ENCODE results near the gene ST8SIA6.
A peak's percentile ranks its signal among the peaks of the same experiment; 100 is the strongest.

ST8SIA6 gene

DNA sequence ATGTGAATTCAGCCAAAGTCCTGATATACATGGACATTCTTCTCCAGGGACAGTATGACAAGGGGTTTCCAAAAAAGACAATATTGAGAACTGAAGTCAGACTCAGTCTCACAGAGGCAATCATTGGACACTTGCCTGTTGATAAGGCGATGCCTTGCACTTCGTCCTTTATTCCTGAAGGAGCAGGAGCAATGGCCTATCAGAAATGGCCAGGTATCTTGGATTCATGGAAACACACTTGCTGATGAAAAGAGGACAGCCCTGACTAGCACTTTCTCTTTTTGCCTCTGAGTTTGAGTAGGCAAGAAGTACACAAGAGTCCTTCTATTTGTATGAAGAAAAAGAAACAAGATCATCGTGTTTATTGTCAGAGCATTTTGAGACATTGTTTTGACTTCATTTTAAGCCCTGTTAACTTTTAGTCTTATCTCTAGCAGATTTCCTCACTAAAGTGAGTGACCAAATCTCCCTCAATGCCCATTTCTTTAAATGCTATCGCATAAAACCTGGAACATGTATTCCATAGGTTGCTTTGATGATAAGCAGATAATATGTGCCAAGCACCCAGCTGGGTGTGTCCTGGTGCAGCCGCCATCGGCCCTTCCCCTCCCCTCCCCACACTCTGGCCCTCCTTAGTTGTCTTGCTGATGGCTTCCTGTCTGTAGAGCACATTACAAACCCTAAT, 26.6 kb downstream of the ST8SIA6 start:
- no peaks in the 10 kb centered on the region for H3K9me3 Mint-ChIP-seq
- peak overlapping the region; percentile 97 for H3K27ac Mint-ChIP-seq
- peaks cover 11% of the 10 kb centered on the region for H3K27me3 Mint-ChIP-seq
- peak; percentile 43 for DNase-seq
- peak overlapping the region; percentile 56 for H3K4me3 Mint-ChIP-seq
- H3K36me3 Mint-ChIP-seq = peaks cover 9% of the 10 kb centered on the region
- H3K4me1 Mint-ChIP-seq = peaks cover 90% of the 10 kb centered on the region
- CTCF ChIA-PET = interaction anchor here (0.7 to 5.2 kb wide), 5 partner anchors 8 to 138 kb away, joined by 3 to 19 read pairs (median 10); no protein-coding TSS in a partner anchor

DNA sequence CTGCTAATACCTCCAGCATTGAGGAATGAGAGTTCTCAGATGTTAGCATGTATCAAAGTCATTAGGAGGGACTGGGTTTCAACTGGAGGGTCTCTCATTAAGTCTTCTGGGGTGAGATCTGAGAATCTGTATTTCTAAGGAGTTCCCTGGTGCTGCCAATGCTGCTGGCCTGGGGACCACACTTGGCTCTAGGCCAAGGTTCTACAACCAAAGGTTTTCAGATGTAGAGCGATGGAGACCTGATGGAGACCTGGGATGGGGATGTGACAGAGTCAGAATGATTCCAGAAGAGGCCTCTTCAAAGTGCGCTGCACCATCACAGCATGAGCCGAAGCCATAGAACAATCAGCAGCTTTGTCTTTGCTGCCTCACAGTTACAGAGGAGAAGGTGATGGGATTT, 27.2 kb downstream of the ST8SIA6 start:
- Mint-ChIP-seq H3K4me3 (no peak overlapping the region), H3K9me3 (no peaks in the 10 kb centered on the region), H3K27me3 (peaks cover 10% of the 10 kb centered on the region), H3K36me3 (peaks cover 9% of the 10 kb centered on the region), H3K4me1 (peaks cover 97% of the 10 kb centered on the region), H3K27ac (peak overlapping the region; percentile 97)
- CTCF ChIA-PET = no interaction called here
- no peak for DNase-seq

DNA sequence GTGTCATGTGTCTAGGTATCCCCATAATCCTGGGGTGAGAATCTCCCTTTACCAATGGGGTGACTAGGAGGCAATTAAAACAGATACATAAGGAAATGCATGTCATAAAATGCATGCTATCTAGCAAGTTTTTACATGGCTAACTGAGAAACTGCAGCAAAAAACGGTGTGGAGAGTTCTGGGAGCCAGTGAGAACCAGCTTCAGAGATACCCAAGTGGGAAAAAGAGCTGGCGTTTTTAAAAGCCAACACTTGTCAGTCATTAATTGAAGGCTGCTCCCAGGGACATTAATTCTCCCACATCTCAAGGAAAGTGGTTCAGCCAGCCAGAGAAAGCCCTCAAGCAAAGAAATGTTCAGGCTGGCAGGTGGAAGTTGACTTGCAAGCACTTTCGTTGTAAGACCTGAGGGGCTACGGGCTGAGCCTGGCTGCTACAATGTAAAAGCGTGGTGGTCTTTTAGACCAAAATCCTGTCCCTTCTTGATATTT, 28.1 kb downstream of the ST8SIA6 start:
- CTCF ChIA-PET = no interaction called here
- peaks cover 9% of the 10 kb centered on the region for H3K36me3 Mint-ChIP-seq
- H3K4me1 Mint-ChIP-seq = peaks cover 92% of the 10 kb centered on the region
- no peak overlapping the region for H3K4me3 Mint-ChIP-seq
- H3K27me3 Mint-ChIP-seq = peaks cover 4% of the 10 kb centered on the region
- H3K27ac Mint-ChIP-seq = peak overlapping the region; percentile 97
- no peak for DNase-seq
- no peaks in the 10 kb centered on the region for H3K9me3 Mint-ChIP-seq

DNA sequence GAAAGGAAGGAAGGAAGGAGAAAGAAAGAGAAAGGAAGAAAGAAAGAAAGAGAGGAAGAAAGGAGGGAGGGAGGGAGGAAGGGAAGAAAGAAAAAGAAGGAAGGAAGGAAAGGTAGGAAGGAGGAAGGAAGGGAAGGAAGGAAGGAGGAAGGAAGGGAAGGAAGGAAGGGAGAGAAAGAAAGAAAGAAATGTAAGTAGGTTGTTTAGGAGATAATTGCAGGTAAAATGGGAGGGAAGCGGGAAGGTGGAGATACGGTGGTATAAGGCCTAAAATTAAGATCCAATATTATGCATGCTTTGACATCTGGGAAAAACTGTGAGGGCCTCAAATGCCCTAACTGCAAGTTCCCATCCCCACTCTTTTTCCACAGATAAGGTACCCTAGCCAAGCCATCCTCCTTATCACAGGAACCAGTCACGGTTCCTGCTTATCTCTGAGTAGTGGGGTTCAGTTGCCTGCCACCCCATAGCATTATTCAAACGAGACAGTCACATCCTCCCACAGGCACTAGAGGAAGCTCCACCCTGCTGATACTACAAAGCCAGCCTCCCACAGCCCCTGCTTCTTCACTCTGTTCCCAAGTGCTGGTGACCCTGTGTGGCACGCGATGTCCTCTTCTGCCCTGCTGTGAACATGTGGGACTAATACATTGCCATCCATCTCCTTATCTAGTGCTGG, 28.7 kb downstream of the ST8SIA6 start:
- no peaks in the 10 kb centered on the region for H3K27me3 Mint-ChIP-seq
- peak; percentile 69 for DNase-seq
- H3K4me3 Mint-ChIP-seq = peak overlapping the region; percentile 10
- peaks cover 9% of the 10 kb centered on the region for H3K36me3 Mint-ChIP-seq
- peaks cover 90% of the 10 kb centered on the region for H3K4me1 Mint-ChIP-seq
- CTCF ChIA-PET = no interaction called here
- peaks cover under 1% of the 10 kb centered on the region for H3K9me3 Mint-ChIP-seq
- H3K27ac Mint-ChIP-seq = peak overlapping the region; percentile 97

DNA sequence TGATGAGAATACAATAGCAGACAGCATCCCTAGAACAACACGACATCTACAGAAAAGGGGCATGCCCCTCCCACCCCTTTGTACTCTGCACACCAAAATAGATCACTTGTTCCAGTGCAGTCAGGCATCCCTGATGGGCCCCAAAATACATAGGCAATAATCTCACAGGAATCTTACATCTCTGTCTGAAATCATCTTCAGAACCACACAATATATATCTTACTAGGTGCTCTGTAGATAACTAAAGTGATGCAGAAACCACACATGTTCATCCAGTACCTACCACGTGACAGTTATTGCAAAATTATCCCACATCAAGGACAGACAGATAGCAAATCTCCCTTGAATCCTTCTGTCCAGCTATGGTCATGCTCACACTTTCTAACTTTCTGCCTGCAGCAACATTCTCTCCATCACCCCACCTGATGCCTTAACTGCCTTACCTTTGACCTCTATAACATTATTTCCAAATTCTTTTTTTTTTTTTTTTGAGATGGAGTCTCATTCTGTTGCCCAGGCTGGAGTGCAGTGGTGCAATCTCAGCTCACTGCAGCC, 30.7 kb downstream of the ST8SIA6 start:
- Mint-ChIP-seq H3K9me3 (peaks cover 3% of the 10 kb centered on the region), H3K4me1 (peaks cover 80% of the 10 kb centered on the region), H3K36me3 (peaks cover 14% of the 10 kb centered on the region), H3K27ac (peak overlapping the region; percentile 85), H3K27me3 (no peaks in the 10 kb centered on the region), H3K4me3 (no peak overlapping the region)
- CTCF ChIA-PET = interaction anchor here (1.2 kb wide), 1 partner anchor 15 kb away, joined by 3 read pairs; no protein-coding TSS in a partner anchor
- DNase-seq = peak; percentile 26

DNA sequence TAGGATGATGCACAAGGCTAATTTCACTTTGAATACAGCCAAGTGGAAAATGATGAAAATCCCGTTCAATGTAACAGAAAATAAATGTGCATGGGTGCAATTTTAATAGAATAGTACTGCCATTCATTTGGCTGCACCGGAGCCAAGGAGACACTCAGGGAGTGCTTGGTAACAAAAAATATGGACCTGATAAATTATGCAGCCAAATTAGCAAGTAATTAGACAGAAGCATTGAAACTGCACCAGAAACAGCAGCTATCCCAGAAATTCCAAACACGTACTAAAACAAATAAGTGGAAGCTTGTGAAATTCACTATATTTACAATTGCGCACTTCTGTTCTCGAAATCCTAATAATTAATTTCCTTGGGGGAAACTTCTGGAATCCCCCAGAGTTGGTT, 31.5 kb downstream of the ST8SIA6 start:
- H3K9me3 Mint-ChIP-seq = peaks cover 3% of the 10 kb centered on the region
- CTCF ChIA-PET = no interaction called here
- H3K36me3 Mint-ChIP-seq = peaks cover 14% of the 10 kb centered on the region
- no peak for DNase-seq
- no peak overlapping the region for H3K27ac Mint-ChIP-seq
- H3K27me3 Mint-ChIP-seq = no peaks in the 10 kb centered on the region
- H3K4me3 Mint-ChIP-seq = no peak overlapping the region
- peaks cover 72% of the 10 kb centered on the region for H3K4me1 Mint-ChIP-seq

DNA sequence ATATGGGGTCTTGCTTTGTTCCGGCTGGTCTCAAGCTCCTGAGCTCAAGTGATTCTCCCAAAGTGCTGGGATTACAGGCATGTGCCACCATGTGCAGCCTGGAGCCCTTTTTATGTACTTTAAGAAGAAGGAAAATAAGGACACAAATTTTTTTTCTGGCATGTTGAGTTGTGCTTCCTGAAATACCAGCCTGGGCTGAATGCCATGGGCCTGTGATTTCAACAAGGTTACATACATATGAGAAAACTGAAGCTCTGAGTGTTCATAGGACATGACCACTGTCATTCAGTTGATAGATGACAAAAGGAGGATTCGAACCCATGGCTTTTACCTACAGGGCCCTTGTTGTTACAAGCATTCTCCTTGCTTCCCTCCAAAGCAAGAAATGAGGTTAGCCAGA, 36.1 kb downstream of the ST8SIA6 start:
- peaks cover 33% of the 10 kb centered on the region for H3K36me3 Mint-ChIP-seq
- H3K27me3 Mint-ChIP-seq = peaks cover 14% of the 10 kb centered on the region
- H3K27ac Mint-ChIP-seq = no peak overlapping the region
- H3K9me3 Mint-ChIP-seq = peaks cover 26% of the 10 kb centered on the region
- H3K4me3 Mint-ChIP-seq = no peak overlapping the region
- CTCF ChIA-PET = interaction anchor here (1.7 kb wide), 2 partner anchors 8 to 11 kb away, joined by 6 read pairs; no protein-coding TSS in a partner anchor
- DNase-seq = no peak
- H3K4me1 Mint-ChIP-seq = peaks cover 38% of the 10 kb centered on the region

DNA sequence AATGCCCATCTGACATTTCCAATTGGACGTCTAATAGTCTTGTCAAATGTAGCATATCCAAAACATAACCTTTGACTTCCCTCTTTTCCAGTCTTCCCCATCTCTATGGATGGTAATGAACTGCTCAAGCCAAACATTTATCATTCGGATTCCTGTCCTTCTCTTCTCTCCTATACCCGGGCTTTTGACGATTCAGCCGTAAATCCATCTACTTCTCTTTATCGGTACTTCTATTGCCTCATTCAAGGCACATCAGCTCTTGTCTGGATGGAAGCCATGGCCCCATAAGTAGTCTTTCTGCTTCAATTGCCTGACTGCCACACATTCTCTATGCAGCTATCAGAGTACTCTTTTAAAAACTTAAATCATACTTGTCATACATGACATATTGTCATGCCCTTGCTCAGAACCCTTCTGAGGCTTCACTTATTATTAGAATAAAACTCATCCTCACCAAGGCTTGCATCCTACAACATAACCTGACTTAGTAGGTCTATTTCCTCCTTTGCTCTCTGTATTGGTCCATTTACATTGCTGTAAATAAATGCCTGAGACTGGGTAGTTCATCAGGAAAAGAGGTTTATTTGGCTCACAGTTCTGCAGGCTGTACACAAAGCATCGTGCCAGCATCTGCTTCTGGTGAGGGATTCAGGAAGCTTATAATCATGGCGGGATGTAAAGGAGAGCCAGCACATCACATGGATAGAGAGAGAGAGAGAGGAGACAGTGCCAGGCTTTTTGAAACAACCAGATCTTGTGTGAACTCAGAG, 37.8 kb downstream of the ST8SIA6 start:
- CTCF ChIA-PET = interaction anchor here (1.6 to 1.7 kb wide), 2 partner anchors 9 to 13 kb away, joined by 3 to 6 read pairs; no protein-coding TSS in a partner anchor
- H3K4me3 Mint-ChIP-seq = no peak overlapping the region
- no peak for DNase-seq
- peaks cover 31% of the 10 kb centered on the region for H3K4me1 Mint-ChIP-seq
- H3K27ac Mint-ChIP-seq = no peak overlapping the region
- peaks cover 33% of the 10 kb centered on the region for H3K36me3 Mint-ChIP-seq
- peaks cover 26% of the 10 kb centered on the region for H3K9me3 Mint-ChIP-seq
- H3K27me3 Mint-ChIP-seq = peaks cover 19% of the 10 kb centered on the region

DNA sequence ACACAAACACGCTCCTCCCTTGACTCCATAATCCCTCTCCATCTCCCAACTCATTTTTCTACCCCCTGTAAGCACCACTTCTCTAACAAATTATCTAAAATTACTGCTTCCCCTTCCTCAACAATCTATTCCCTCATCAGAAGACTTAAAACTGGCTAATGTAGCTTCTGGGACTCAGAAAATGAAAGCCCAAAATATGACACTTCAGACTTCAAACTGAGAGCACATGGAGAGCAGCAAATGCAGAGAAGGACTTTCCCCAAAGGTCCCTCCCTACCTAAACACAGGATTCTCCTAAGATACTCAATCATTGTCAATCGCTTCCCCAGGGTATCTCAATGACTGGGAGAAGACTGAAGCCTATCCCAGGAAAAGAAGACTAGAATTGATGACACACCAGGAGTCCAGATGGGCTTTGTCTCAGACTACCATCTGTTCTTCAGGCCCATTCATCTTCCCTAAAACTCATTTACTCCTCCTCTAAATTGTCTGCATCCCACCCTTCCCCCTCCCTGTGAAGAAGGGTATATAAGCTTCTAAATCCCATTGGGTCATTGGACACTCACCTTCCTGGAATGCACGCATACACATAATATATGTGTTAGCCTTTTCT, 39.2 kb downstream of the ST8SIA6 start:
- DNase-seq = no peak
- Mint-ChIP-seq H3K9me3 (peaks cover 23% of the 10 kb centered on the region), H3K4me1 (peaks cover 31% of the 10 kb centered on the region), H3K27me3 (peaks cover 19% of the 10 kb centered on the region), H3K36me3 (peaks cover 30% of the 10 kb centered on the region), H3K27ac (no peak overlapping the region), H3K4me3 (no peak overlapping the region)
- CTCF ChIA-PET = interaction anchor here (0.6 kb wide), 1 partner anchor 10 kb away, joined by 3 read pairs; no protein-coding TSS in a partner anchor

DNA sequence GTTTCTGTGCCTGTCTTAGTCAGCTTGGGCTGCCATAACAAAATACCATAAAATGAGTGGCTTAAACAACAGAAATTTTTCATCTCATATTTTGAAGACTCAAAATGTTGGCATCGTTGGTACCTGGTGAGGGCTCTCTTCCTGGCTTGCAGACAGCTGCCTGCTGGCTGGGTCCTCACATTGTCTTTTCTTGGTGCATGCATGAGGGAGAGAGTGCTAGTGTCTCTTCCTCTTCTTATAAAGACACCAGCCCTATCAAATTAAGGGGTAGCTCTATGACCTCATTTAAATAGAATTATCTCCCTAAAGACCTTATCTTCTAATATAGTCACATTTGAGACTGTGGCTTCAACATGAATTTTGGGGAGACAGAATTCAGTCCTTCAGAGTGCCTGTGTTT, 39.9 kb downstream of the ST8SIA6 start:
- CTCF ChIA-PET = interaction anchor here (0.7 to 6.2 kb wide), 2 partner anchors 15 to 646 kb away, joined by 3 to 36 read pairs; no protein-coding TSS in a partner anchor
- Mint-ChIP-seq H3K27me3 (peaks cover 19% of the 10 kb centered on the region), H3K36me3 (peaks cover 30% of the 10 kb centered on the region), H3K4me3 (no peak overlapping the region), H3K27ac (no peak overlapping the region), H3K9me3 (peaks cover 23% of the 10 kb centered on the region), H3K4me1 (peaks cover 34% of the 10 kb centered on the region)
- DNase-seq = no peak

DNA sequence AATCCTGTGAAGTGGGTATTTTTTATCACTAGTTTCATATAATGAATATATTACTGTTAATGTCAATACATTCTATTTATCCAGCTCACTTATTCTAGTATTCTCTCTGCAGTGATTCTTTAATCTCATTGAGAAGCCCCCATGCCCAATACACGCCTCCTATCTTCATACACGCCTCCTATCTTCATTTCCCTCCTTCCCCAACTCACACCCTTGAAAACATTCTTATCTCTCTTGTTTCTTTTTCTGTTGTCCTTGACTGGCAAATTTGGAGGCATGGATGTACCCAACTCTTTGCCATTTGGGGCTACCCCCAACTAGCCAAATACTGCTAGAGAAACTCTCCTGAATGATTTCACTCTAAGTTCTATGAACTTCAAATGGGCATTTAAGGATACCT, 40.5 kb downstream of the ST8SIA6 start:
- CTCF ChIA-PET = interaction anchor here (0.6 to 6.2 kb wide), 3 partner anchors 16 to 645 kb away, joined by 3 to 36 read pairs (median 3); no protein-coding TSS in a partner anchor
- no peak overlapping the region for H3K4me3 Mint-ChIP-seq
- H3K36me3 Mint-ChIP-seq = peaks cover 26% of the 10 kb centered on the region
- H3K27me3 Mint-ChIP-seq = peaks cover 19% of the 10 kb centered on the region
- DNase-seq = no peak
- H3K27ac Mint-ChIP-seq = no peak overlapping the region
- peaks cover 36% of the 10 kb centered on the region for H3K4me1 Mint-ChIP-seq
- peaks cover 23% of the 10 kb centered on the region for H3K9me3 Mint-ChIP-seq

DNA sequence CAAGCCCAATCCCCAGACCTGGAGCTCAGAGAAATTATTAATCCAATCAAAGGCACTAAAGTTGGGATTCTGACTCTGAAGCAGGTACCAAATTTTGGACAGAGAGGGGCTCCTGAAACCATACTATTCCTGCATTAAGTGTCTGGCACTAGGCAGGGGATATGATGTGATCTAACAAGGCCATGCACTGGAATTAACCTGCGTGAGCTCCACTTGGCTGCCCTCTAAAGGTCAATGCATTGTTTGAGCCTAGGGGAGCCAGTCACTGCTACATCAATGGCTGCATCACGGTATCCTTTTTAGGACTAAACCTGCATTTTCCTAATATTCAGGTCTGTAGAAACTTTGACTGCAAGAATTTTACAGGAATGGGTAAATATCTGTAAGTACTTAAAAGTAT, 42.1 kb downstream of the ST8SIA6 start:
- no peak overlapping the region for H3K4me3 Mint-ChIP-seq
- no peak for DNase-seq
- peaks cover 20% of the 10 kb centered on the region for H3K36me3 Mint-ChIP-seq
- no peak overlapping the region for H3K27ac Mint-ChIP-seq
- peaks cover 18% of the 10 kb centered on the region for H3K9me3 Mint-ChIP-seq
- peaks cover 35% of the 10 kb centered on the region for H3K4me1 Mint-ChIP-seq
- H3K27me3 Mint-ChIP-seq = peaks cover 14% of the 10 kb centered on the region
- CTCF ChIA-PET = interaction anchor here (1.5 to 6.2 kb wide), 2 partner anchors 17 to 61 kb away, joined by 3 to 36 read pairs; no protein-coding TSS in a partner anchor

DNA sequence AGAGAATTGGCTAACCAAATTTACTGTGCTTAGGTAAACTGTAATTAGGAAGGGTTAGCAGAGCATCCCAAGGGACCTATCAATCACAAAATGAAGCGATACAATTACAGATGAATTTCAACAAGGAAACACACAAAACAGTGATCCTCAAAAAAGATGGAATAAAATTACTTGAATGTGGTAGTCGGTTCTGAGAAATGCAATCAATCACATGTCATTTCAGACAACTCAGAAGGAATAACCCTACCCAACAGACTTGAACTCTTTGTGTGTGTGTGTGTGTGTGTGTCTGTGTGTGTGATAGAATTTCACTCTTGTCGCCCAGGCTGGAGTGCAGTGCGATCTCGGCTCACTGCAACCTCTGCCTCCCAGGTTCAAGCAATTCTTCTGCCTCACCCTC, 43.5 kb downstream of the ST8SIA6 start:
- no peak overlapping the region for H3K27ac Mint-ChIP-seq
- peaks cover 12% of the 10 kb centered on the region for H3K27me3 Mint-ChIP-seq
- H3K4me1 Mint-ChIP-seq = peaks cover 35% of the 10 kb centered on the region
- H3K36me3 Mint-ChIP-seq = peaks cover 9% of the 10 kb centered on the region
- H3K9me3 Mint-ChIP-seq = peaks cover 5% of the 10 kb centered on the region
- H3K4me3 Mint-ChIP-seq = no peak overlapping the region
- CTCF ChIA-PET = interaction anchor here (0.9 to 6.2 kb wide), 4 partner anchors 8 to 31 kb away, joined by 3 to 36 read pairs (median 11); no protein-coding TSS in a partner anchor
- DNase-seq = no peak

Data from activated naive CD4-positive, alpha-beta T cell treated with anti-CD3 and anti-CD28 coated beads, Interleukin-2, amount 10 ng/mL, durations not matched to agents 7 days and 5 days (primary cell).